ENCODE measurements around the gene DCTN3.

GRCh38 chr9:34599546-34599945, 20.7 kb downstream of the DCTN3 start:
- TF ChIP-seq CTCF (conservative IDR thresholded peaks at IDR 0.05), result no peak
- no peak for TF ChIP-seq EZH2 (IDR thresholded peaks at IDR 0.05; ENCODE audit: low read depth)
